ENCODE data around the gene PAN2.
A peak's percentile ranks its signal among the peaks of the same experiment; 100 is the strongest.
"Not testable (repeated sequence)": the region's sequence is repeated elsewhere in the genome, so short reads cannot be mapped to it uniquely, and the experiment has no call there.

The PAN2 gene
- 167 to 198 reads per million in 2 donors for total RNA-seq

- DNase-seq = peak; percentile 80
Observed at GRCh38 chr12:56333679-56334489, at the start of gene PAN2. TSS of gene PAN2 (minus strand) at chr12:56334000. CDS start at chr12:56333094, 906 bp downstream.

- no peak for DNase-seq
Observed at GRCh38 chr12:56382611-56383010, 48.8 kb upstream of the PAN2 start.

GRCh38 chr12:56377989-56378316 lies 44.2 kb upstream of the PAN2 start:
- DNase-seq = no peak

GRCh38 chr12:56377310-56377988 lies 43.6 kb upstream of the PAN2 start:
- no peak for DNase-seq

- no peak for DNase-seq
Observed at GRCh38 chr12:56375598-56376434, 42.0 kb upstream of the PAN2 start.

- no peak for DNase-seq
Observed at GRCh38 chr12:56374726-56375597, 41.2 kb upstream of the PAN2 start.

GRCh38 chr12:56373515-56373914 lies 39.7 kb upstream of the PAN2 start:
- no peak for DNase-seq

GRCh38 chr12:56366948-56367347 lies 33.1 kb upstream of the PAN2 start:
- no peak for DNase-seq

GRCh38 chr12:56362130-56363059 lies 28.6 kb upstream of the PAN2 start, which contains the start of gene APOF:
TSS of gene APOF (minus strand) at chr12:56362857. CDS start at chr12:56362745, 112 bp downstream.
- DNase-seq = no peak

GRCh38 chr12:56361487-56362129 lies 27.8 kb upstream of the PAN2 start:
- no peak for DNase-seq

- DNase-seq = peak; percentile 98
Observed at GRCh38 chr12:56359851-56360767, 26.3 kb upstream of the PAN2 start, which contains the start of gene STAT2. TSS of gene STAT2 (minus strand) at chr12:56360107. CDS start at chr12:56356571, 3,536 bp downstream.

- DNase-seq = no peak
Observed at GRCh38 chr12:56358836-56359532, 25.2 kb upstream of the PAN2 start.

GRCh38 chr12:56351325-56351724 lies 17.5 kb upstream of the PAN2 start:
- DNase-seq = no peak

- DNase-seq = no peak
Observed at GRCh38 chr12:56350662-56351061, 16.9 kb upstream of the PAN2 start.

- no peak for DNase-seq
Observed at GRCh38 chr12:56348776-56349175, 15.0 kb upstream of the PAN2 start.

- not testable (repeated sequence) for DNase-seq
Observed at GRCh38 chr12:56347255-56347654, 13.5 kb upstream of the PAN2 start.

GRCh38 chr12:56346675-56347074 lies 12.9 kb upstream of the PAN2 start:
- no peak for DNase-seq

GRCh38 chr12:56342290-56342689 lies 8.5 kb upstream of the PAN2 start:
- not testable (repeated sequence) for DNase-seq

- no peak for DNase-seq
Observed at GRCh38 chr12:56341616-56342015, 7.8 kb upstream of the PAN2 start.

All from activated gamma-delta T cell (primary cell).